ENCODE results near the gene ERAL1.

- TF ChIP-seq CTCF (conservative IDR thresholded peaks at IDR 0.05; ENCODE audit: low read length) (no peak), EZH2phosphoT487 (IDR thresholded peaks at IDR 0.05; ENCODE audit: borderline replicate concordance, low read depth, low read length) (no peak)
These were observed 26.8 kb downstream of the ERAL1 start for GRCh38 chr17:28881533-28882056.

Data from OCI-LY7 (cell line).